IPS-18a (cell line): ENCODE data around the gene SVBP.

Experiments used
- H3K27ac ChIP-seq: one replicate; pipeline ENCODE4 v1.5.1; 2013; ENCODE audit warnings: low read length
- H3K27me3 ChIP-seq: one replicate; pipeline ENCODE4 v1.6.1; 2013; ENCODE audit warnings: mild to moderate bottlenecking, low read length; ENCODE audit not compliant: control insufficient read depth, insufficient read depth
- H3K36me3 ChIP-seq: one replicate; pipeline ENCODE4 v1.6.1; 2013; ENCODE audit warnings: low read depth, low read length; ENCODE audit not compliant: control insufficient read depth
- H3K4me1 ChIP-seq: one replicate; pipeline ENCODE4 v1.6.1; 2013; ENCODE audit warnings: low read depth, low read length; ENCODE audit not compliant: control insufficient read depth
- H3K4me3 ChIP-seq: one replicate; pipeline ENCODE4 v1.5.1; 2013; ENCODE audit warnings: low read length
- H3K9ac ChIP-seq: one replicate; pipeline ENCODE4 v1.6.1; 2013; ENCODE audit warnings: mild to moderate bottlenecking, low read length, moderate library complexity
- H3K9me3 ChIP-seq: one replicate; pipeline ENCODE4 v1.6.1; 2013; ENCODE audit warnings: low read depth, low read length; ENCODE audit not compliant: control insufficient read depth

SVBP gene

GRCh38 chr1:42788021-42788420 is 29.2 kb downstream of the SVBP start:
- no peak overlapping the region for H3K27ac ChIP-seq

GRCh38 chr1:42786097-42786496 is 31.1 kb downstream of the SVBP start:
- Histone ChIP-seq H3K27ac (no peak overlapping the region), H3K4me1 (no peaks in the 10 kb centered on the region), H3K27me3 (no peaks in the 10 kb centered on the region), H3K9ac (no peak overlapping the region), H3K4me3 (no peak overlapping the region), H3K9me3 (no peaks in the 10 kb centered on the region), H3K36me3 (peaks cover 7% of the 10 kb centered on the region)

More at GRCh38 chr1:42788021-42788420, 29.2 kb downstream of the SVBP start:
- Histone ChIP-seq H3K9ac (no peak overlapping the region), H3K4me1 (no peaks in the 10 kb centered on the region), H3K36me3 (peaks cover under 1% of the 10 kb centered on the region), H3K4me3 (no peak overlapping the region), H3K9me3 (no peaks in the 10 kb centered on the region), H3K27me3 (no peaks in the 10 kb centered on the region)

GRCh38 chr1:42784946-42785693 is 32.1 kb downstream of the SVBP start, which contains the start of gene TMEM269:
Gene TMEM269, plus strand, starts transcription at chr1:42784991. Its CDS starts 4,903 bp downstream, at chr1:42789894.
- Histone ChIP-seq H3K4me3 (no peak within 1 kb of the TSS), H3K9ac (no peak within 1 kb of the TSS), H3K9me3 (no peaks in the 10 kb centered on the region), H3K4me1 (no peaks in the 10 kb centered on the region), H3K27ac (no peak within 1 kb of the TSS), H3K36me3 (peaks cover 12% of the 10 kb centered on the region), H3K27me3 (no peaks in the 10 kb centered on the region)

- Histone ChIP-seq H3K36me3 (peaks cover 17% of the 10 kb centered on the region), H3K4me1 (no peaks in the 10 kb centered on the region), H3K4me3 (no peak overlapping the region), H3K9me3 (no peaks in the 10 kb centered on the region), H3K27ac (no peak overlapping the region), H3K27me3 (no peaks in the 10 kb centered on the region), H3K9ac (no peak overlapping the region)
Observed at GRCh38 chr1:42784547-42784945, 32.7 kb downstream of the SVBP start.

GRCh38 chr1:42783092-42783491 is 34.1 kb downstream of the SVBP start:
- no peaks in the 10 kb centered on the region for H3K4me1 ChIP-seq
- no peak overlapping the region for H3K4me3 ChIP-seq
- H3K9me3 ChIP-seq: no peaks in the 10 kb centered on the region
- no peaks in the 10 kb centered on the region for H3K27me3 ChIP-seq
- peaks cover 21% of the 10 kb centered on the region for H3K36me3 ChIP-seq
- H3K9ac ChIP-seq: no peak overlapping the region
- H3K27ac ChIP-seq: no peak overlapping the region

- Histone ChIP-seq H3K27ac (no peak overlapping the region), H3K9me3 (no peaks in the 10 kb centered on the region), H3K27me3 (no peaks in the 10 kb centered on the region), H3K36me3 (peaks cover 37% of the 10 kb centered on the region), H3K4me3 (no peak overlapping the region), H3K9ac (no peak overlapping the region), H3K4me1 (no peaks in the 10 kb centered on the region)
Observed at GRCh38 chr1:42780176-42780575, 37.0 kb downstream of the SVBP start.

- Histone ChIP-seq H3K9me3 (no peaks in the 10 kb centered on the region), H3K4me1 (no peaks in the 10 kb centered on the region), H3K27ac (no peak overlapping the region), H3K36me3 (peaks cover 41% of the 10 kb centered on the region), H3K27me3 (no peaks in the 10 kb centered on the region), H3K4me3 (no peak overlapping the region), H3K9ac (no peak overlapping the region)
Observed at GRCh38 chr1:42779725-42780124, 37.5 kb downstream of the SVBP start.

- H3K9me3 ChIP-seq: no peaks in the 10 kb centered on the region
- H3K27me3 ChIP-seq: no peaks in the 10 kb centered on the region
- H3K4me1 ChIP-seq: no peaks in the 10 kb centered on the region
- H3K9ac ChIP-seq: no peak overlapping the region
- H3K4me3 ChIP-seq: no peak overlapping the region
- no peak overlapping the region for H3K27ac ChIP-seq
- H3K36me3 ChIP-seq: peaks cover 46% of the 10 kb centered on the region
Observed at GRCh38 chr1:42777852-42778251, 39.3 kb downstream of the SVBP start.

- Histone ChIP-seq H3K9me3 (no peaks in the 10 kb centered on the region), H3K4me3 (no peak overlapping the region), H3K27ac (no peak overlapping the region), H3K9ac (no peak overlapping the region), H3K36me3 (peaks cover 42% of the 10 kb centered on the region), H3K4me1 (no peaks in the 10 kb centered on the region), H3K27me3 (no peaks in the 10 kb centered on the region)
Observed at GRCh38 chr1:42776502-42776901, 40.7 kb downstream of the SVBP start.

- no peak overlapping the region for H3K9ac ChIP-seq
- H3K9me3 ChIP-seq: no peaks in the 10 kb centered on the region
- no peak overlapping the region for H3K4me3 ChIP-seq
- no peak overlapping the region for H3K27ac ChIP-seq
- no peaks in the 10 kb centered on the region for H3K4me1 ChIP-seq
- H3K27me3 ChIP-seq: no peaks in the 10 kb centered on the region
- peaks cover 36% of the 10 kb centered on the region for H3K36me3 ChIP-seq
Observed at GRCh38 chr1:42774928-42775526, 42.2 kb downstream of the SVBP start.

- Histone ChIP-seq H3K27ac (no peak overlapping the region), H3K4me1 (no peaks in the 10 kb centered on the region), H3K36me3 (peaks cover 30% of the 10 kb centered on the region), H3K9ac (no peak overlapping the region), H3K9me3 (no peaks in the 10 kb centered on the region), H3K27me3 (no peaks in the 10 kb centered on the region), H3K4me3 (no peak overlapping the region)
Observed at GRCh38 chr1:42773420-42773819, 43.8 kb downstream of the SVBP start.

- H3K9me3 ChIP-seq: no peaks in the 10 kb centered on the region
- no peak overlapping the region for H3K4me3 ChIP-seq
- H3K36me3 ChIP-seq: peaks cover 8% of the 10 kb centered on the region
- no peak overlapping the region for H3K27ac ChIP-seq
- H3K9ac ChIP-seq: no peak overlapping the region
- no peaks in the 10 kb centered on the region for H3K27me3 ChIP-seq
- peaks cover 14% of the 10 kb centered on the region for H3K4me1 ChIP-seq
Observed at GRCh38 chr1:42769811-42770210, 47.4 kb downstream of the SVBP start.
